Kidney epithelial cell (primary cell): ENCODE results near the gene APLP2. TPM values are rescaled to one million over a fixed set of nuclear protein-coding genes. Genes with fewer than 3 reads are reported as not detected.

Experiments used
- DNase-seq: peaks from one replicate; pipeline ENCODE4 v3.0.0-alpha.2; 2010; ENCODE audit warnings: low read depth
- H3K27me3 ChIP-seq: 2 replicates; pipeline ENCODE4 v1.6.0; 2011; ENCODE audit warnings: low read length; ENCODE audit not compliant: control insufficient read depth, insufficient read depth
- H3K36me3 ChIP-seq: 2 replicates; pipeline ENCODE4 v1.5.1; 2011; ENCODE audit warnings: low read length; ENCODE audit not compliant: control insufficient read depth, insufficient read depth
- H3K4me3 ChIP-seq: 2 replicates; pipeline ENCODE4 v1.5.1; 2011; ENCODE audit warnings: low read depth, mild to moderate bottlenecking, control low read depth, low read length
- total RNA-seq: library from RNA; depleted of rRNA; stranded (reverse); fragments of >200 nt; gene quantifications from 2 replicates; pipeline ENCODE4 v1.2.3, GENCODE V29; 2015
- TF ChIP-seq, protein P1 (sequence below): IDR thresholded peaks from 2 replicates; pipeline ENCODE4 v1.5.1; 2011; ENCODE audit warnings: mild to moderate bottlenecking, moderate library complexity, low read length, control low read depth, inconsistent platforms; ENCODE audit not compliant: insufficient read depth, poor library complexity, severe bottlenecking

The APLP2 gene
- total RNA-seq, 1 donor from 2014 or later: 586 TPM

DNA sequence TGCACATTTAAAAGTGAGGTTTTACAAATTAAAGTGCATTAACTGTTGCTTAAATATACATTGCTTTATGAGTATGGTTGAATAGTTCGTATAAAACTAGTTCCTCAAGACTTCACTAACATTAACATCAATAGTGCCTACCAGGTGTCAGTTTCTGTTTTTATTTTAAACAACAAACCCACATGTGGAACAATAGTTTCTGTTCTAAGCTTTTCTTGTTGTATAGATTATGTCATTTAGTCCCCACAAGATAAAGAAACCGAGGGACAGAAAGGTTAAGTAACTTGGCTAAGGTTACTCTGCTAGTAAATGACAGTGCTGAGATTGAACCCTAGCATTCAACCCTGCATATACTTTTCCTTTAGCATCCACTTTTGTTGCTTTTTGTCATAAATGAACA is 48.5 kb downstream of the APLP2 start:
- peaks cover 1% of the 10 kb centered on the region for H3K36me3 ChIP-seq
- TF ChIP-seq, protein P1, sequence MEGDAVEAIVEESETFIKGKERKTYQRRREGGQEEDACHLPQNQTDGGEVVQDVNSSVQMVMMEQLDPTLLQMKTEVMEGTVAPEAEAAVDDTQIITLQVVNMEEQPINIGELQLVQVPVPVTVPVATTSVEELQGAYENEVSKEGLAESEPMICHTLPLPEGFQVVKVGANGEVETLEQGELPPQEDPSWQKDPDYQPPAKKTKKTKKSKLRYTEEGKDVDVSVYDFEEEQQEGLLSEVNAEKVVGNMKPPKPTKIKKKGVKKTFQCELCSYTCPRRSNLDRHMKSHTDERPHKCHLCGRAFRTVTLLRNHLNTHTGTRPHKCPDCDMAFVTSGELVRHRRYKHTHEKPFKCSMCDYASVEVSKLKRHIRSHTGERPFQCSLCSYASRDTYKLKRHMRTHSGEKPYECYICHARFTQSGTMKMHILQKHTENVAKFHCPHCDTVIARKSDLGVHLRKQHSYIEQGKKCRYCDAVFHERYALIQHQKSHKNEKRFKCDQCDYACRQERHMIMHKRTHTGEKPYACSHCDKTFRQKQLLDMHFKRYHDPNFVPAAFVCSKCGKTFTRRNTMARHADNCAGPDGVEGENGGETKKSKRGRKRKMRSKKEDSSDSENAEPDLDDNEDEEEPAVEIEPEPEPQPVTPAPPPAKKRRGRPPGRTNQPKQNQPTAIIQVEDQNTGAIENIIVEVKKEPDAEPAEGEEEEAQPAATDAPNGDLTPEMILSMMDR: no peak
- H3K4me3 ChIP-seq: no peak overlapping the region
- no peaks in the 10 kb centered on the region for H3K27me3 ChIP-seq
- DNase-seq: no peak

DNA sequence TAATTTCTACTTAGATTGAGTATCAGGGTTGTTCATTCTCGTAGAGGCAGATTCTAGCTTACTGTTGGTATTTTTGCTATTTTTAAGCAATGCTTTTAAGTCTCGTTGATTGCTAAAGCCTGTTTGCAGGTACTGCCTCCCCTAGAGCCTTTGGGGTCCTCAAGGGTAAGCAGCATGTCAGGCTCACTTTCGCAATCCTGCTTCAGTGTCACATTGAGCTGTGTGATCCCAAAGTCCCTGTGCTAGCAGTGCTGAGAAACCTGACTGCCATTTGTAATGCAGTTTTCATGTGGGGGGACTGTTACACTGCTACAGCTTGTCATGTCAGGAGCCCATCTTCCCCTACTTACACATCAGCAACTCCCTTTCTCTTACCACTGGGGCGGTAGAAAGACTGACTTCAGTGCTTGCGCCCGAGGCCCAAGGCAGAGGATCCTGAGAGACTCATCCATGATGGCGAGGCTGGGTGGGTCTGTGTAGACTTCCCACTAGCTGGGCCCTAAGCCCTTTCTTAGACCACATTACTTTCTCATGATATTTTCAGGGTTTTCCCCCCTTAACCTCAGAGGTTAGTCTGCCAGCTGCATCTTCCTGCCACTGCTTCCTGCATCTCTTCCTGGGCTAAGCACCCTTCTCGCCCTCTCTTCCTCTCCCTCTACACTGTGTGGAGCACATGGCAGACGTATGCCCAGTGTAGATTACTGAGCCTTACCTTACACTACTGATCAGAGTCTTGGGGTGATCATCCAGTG is 49.1 kb downstream of the APLP2 start:
- Histone ChIP-seq H3K36me3 (peaks cover 1% of the 10 kb centered on the region), H3K4me3 (no peak overlapping the region), H3K27me3 (no peaks in the 10 kb centered on the region)
- TF ChIP-seq, protein P1: no peak
- DNase-seq: no peak

DNA sequence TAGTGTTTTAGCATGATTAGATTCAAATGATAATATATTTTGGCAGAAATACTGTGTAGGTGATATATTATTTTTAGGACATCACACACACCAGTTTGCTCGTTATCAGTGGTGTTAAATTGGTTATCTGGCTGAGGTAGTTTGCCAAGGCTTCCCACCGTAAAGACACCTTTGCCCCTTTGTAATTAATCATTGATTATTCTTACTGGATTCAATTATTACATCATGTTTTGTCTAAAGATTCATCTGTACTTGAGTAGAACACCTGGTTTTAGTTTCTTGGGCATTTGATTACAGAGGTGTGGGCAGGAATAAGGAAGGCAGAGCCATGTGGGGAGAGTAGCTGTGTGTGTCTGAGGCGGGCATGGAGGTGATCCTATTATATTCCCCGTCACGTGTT is 50.4 kb downstream of the APLP2 start:
- H3K36me3 ChIP-seq: no peaks in the 10 kb centered on the region
- TF ChIP-seq, protein P1: no peak

DNA sequence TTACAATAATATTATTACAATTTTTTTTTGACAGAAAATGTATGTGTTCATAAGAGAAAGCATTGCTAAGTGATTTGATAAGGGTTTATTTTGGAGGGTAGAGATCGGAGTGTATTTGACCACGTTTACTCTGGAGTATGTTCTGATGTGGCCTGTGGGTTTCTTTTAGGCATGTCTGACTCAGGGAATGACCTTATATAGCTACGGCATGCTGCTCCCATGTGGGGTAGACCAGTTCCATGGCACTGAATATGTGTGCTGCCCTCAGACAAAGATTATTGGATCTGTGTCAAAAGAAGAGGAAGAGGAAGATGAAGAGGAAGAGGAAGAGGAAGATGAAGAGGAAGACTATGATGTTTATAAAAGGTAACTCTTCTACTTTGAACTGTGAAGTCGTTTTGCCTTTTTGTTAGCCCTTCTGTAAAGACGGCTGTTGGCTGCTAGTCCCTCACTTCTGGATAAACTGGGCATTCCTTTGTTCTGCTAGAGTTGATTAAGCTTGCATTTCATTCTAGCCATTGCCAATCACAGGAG is 51.8 kb downstream of the APLP2 start:
- Histone ChIP-seq H3K4me3 (no peak overlapping the region), H3K27me3 (no peaks in the 10 kb centered on the region), H3K36me3 (peaks cover 1% of the 10 kb centered on the region)
- TF ChIP-seq, protein P1: no peak
- DNase-seq: peak; percentile 12

More for the DNA sequence above, 50.4 kb downstream of the APLP2 start:
- Histone ChIP-seq H3K27me3 (no peaks in the 10 kb centered on the region), H3K4me3 (no peak overlapping the region)
- no peak for DNase-seq

DNA sequence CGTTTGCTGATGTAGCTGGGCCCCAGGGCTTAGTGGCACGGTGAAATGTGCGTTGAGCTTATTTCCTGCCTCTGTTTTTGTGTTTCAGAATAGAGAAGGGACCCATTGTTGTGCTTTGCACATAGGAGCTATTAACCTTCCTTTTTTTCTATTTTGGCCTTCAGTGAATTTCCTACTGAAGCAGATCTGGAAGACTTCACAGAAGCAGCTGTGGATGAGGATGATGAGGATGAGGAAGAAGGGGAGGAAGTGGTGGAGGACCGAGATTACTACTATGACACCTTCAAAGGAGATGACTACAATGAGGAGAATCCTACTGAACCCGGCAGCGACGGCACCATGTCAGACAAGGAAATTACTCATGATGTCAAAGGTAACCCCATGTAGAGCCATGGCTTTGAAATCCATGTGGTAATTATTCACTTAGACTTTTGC is 52.5 kb downstream of the APLP2 start:
- TF ChIP-seq, protein P1: no peak
- H3K4me3 ChIP-seq: no peak overlapping the region
- DNase-seq: no peak
- H3K27me3 ChIP-seq: no peaks in the 10 kb centered on the region
- H3K36me3 ChIP-seq: peaks cover 1% of the 10 kb centered on the region

DNA sequence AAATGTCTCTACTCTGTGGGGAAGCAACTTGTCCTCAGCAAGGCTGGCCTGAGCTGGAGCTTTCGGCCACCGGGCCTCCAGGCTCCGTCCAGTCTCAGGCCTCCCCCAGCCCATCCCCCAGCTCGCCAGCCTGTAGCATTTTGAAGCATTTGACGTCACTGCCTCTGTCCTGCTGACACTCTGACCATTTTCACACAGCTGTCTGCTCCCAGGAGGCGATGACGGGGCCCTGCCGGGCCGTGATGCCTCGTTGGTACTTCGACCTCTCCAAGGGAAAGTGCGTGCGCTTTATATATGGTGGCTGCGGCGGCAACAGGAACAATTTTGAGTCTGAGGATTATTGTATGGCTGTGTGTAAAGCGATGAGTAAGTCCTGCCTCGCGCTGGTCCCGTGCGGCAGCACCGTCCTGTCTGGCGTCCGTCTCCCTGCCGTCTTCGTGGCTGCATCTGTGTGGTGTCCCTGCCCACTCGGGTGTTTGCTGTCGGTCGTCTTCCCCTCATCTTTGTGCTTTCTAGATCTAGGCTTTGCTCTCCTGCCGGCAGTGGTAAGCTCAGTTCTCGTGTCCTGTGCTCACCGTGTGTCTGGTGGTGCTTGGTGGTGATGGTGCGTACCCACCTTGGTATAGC is 53.8 kb downstream of the APLP2 start:
- H3K36me3 ChIP-seq: peaks cover 3% of the 10 kb centered on the region
- no peak overlapping the region for H3K4me3 ChIP-seq
- H3K27me3 ChIP-seq: no peaks in the 10 kb centered on the region
- TF ChIP-seq, protein P1: no peak
- DNase-seq: no peak
